ENCODE results near the gene TPST2. TPM values are rescaled to one million over a fixed set of nuclear protein-coding genes. Genes with fewer than 3 reads are reported as not detected.

TPST2 gene
- total RNA-seq, 1 donor from 2014 or later, result 26.2 TPM

- TF ChIP-seq CTCF (IDR thresholded peaks at IDR 0.05; ENCODE audit: insufficient read depth, low read length, poor library complexity, severe bottlenecking), result no peak
- H3K27me3 ChIP-seq (ENCODE audit: control insufficient read depth, insufficient read depth, low read length), result no peaks in the 10 kb centered on the region
- no peak overlapping the region for H3K4me3 ChIP-seq (ENCODE audit: low read depth, low read length)
- H3K36me3 ChIP-seq (ENCODE audit: control insufficient read depth, insufficient read depth, low read length), result no peaks in the 10 kb centered on the region
- DNase-seq (ENCODE audit: low read depth), result no peak
Observed at GRCh38 chr22:26546282-26546681, 43.6 kb downstream of the TPST2 start.

- no peak for DNase-seq (ENCODE audit: low read depth)
- H3K27me3 ChIP-seq (ENCODE audit: control insufficient read depth, insufficient read depth, low read length), result no peaks in the 10 kb centered on the region
- no peak overlapping the region for H3K4me3 ChIP-seq (ENCODE audit: low read depth, low read length)
- H3K36me3 ChIP-seq (ENCODE audit: control insufficient read depth, insufficient read depth, low read length), result peaks cover 1% of the 10 kb centered on the region
- TF ChIP-seq CTCF (IDR thresholded peaks at IDR 0.05; ENCODE audit: insufficient read depth, low read length, poor library complexity, severe bottlenecking), result no peak
Observed at GRCh38 chr22:26545827-26546226, 44.1 kb downstream of the TPST2 start.

GRCh38 chr22:26545385-26545784 lies 44.5 kb downstream of the TPST2 start:
- H3K4me3 ChIP-seq (ENCODE audit: low read depth, low read length), result no peak overlapping the region
- TF ChIP-seq CTCF (IDR thresholded peaks at IDR 0.05; ENCODE audit: insufficient read depth, low read length, poor library complexity, severe bottlenecking), result no peak
- DNase-seq (ENCODE audit: low read depth), result no peak
- peaks cover 1% of the 10 kb centered on the region for H3K36me3 ChIP-seq (ENCODE audit: control insufficient read depth, insufficient read depth, low read length)
- H3K27me3 ChIP-seq (ENCODE audit: control insufficient read depth, insufficient read depth, low read length), result no peaks in the 10 kb centered on the region

- Histone ChIP-seq H3K36me3 (ENCODE audit: control insufficient read depth, insufficient read depth, low read length) (peaks cover 1% of the 10 kb centered on the region), H3K4me3 (ENCODE audit: low read depth, low read length) (no peak overlapping the region), H3K27me3 (ENCODE audit: control insufficient read depth, insufficient read depth, low read length) (no peaks in the 10 kb centered on the region)
- TF ChIP-seq CTCF (IDR thresholded peaks at IDR 0.05; ENCODE audit: insufficient read depth, low read length, poor library complexity, severe bottlenecking), result no peak
- no peak for DNase-seq (ENCODE audit: low read depth)
Observed at GRCh38 chr22:26544489-26544888, 45.4 kb downstream of the TPST2 start.

DNA sequence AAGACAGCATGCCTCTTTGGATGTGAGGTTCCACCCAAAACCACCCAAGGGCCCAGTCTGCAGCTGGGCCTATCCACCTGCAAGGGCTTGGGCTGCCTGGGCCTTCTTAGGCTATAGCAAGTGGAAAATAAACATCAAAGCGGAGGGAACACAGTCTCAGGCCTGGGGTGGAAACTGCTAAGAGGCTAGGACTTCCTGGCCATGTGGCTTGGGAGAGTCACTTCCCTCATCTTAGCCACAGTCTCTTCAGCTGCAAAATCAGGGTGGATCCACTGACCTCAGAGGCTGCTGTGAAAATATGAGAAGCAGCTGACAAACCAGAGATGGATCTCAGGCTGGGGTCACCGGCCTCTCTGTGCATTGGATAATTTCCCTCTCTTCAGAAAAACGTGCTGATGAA lies 47.1 kb downstream of the TPST2 start:
- Histone ChIP-seq H3K36me3 (ENCODE audit: control insufficient read depth, insufficient read depth, low read length) (peaks cover 1% of the 10 kb centered on the region), H3K4me3 (ENCODE audit: low read depth, low read length) (no peak overlapping the region), H3K27me3 (ENCODE audit: control insufficient read depth, insufficient read depth, low read length) (no peaks in the 10 kb centered on the region)
- DNase-seq (ENCODE audit: low read depth), result no peak
- no peak for TF ChIP-seq CTCF (IDR thresholded peaks at IDR 0.05; ENCODE audit: insufficient read depth, low read length, poor library complexity, severe bottlenecking)

- no peak for DNase-seq (ENCODE audit: low read depth)
- Histone ChIP-seq H3K27me3 (ENCODE audit: control insufficient read depth, insufficient read depth, low read length) (no peaks in the 10 kb centered on the region), H3K36me3 (ENCODE audit: control insufficient read depth, insufficient read depth, low read length) (peaks cover 1% of the 10 kb centered on the region), H3K4me3 (ENCODE audit: low read depth, low read length) (no peak overlapping the region)
- TF ChIP-seq CTCF (IDR thresholded peaks at IDR 0.05; ENCODE audit: insufficient read depth, low read length, poor library complexity, severe bottlenecking), result no peak
Observed at GRCh38 chr22:26541167-26541819, 48.6 kb downstream of the TPST2 start.
